ENCODE results near the gene ERVK3-1.

DNA sequence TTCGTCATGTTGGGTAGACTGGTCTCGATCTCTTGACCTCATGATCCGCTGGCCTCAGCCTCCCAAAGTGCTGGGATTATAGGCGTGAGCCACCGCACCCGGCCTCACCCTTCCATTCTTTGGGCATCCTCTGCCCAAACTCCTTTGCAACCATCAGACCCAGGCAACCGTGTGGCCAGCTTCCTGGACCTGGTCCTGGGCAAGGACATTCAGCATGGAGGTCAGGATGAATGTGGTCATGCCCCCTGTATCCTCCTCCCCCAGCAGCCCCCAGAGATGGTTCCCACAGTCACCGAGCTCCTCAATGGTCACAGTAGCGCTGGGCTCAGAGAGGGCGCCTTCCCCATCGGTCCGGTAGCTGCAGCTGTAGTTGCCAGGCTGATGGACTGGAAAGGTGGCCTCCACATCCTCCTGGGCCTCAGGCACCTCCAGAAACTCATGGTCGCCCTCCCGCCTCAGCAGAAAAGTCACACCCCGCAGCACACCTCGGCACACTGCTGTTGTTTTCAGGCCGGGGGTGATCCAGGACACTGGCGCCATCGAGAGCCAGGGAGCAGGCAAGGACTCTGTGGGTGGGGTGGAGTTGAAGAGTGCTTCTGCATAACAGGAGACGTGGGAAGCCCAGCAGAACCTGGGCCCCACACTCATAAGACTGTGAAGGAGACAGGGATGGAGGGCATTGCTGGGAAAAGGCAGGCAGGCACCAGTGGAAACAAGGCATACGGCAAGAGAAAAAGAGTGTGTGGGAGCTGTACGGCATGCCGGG is 47.0 kb downstream of the ERVK3-1 start:
- TF ChIP-seq, protein P1, sequence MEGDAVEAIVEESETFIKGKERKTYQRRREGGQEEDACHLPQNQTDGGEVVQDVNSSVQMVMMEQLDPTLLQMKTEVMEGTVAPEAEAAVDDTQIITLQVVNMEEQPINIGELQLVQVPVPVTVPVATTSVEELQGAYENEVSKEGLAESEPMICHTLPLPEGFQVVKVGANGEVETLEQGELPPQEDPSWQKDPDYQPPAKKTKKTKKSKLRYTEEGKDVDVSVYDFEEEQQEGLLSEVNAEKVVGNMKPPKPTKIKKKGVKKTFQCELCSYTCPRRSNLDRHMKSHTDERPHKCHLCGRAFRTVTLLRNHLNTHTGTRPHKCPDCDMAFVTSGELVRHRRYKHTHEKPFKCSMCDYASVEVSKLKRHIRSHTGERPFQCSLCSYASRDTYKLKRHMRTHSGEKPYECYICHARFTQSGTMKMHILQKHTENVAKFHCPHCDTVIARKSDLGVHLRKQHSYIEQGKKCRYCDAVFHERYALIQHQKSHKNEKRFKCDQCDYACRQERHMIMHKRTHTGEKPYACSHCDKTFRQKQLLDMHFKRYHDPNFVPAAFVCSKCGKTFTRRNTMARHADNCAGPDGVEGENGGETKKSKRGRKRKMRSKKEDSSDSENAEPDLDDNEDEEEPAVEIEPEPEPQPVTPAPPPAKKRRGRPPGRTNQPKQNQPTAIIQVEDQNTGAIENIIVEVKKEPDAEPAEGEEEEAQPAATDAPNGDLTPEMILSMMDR (IDR thresholded peaks at IDR 0.05) = no peak
- TF ChIP-seq POLR2A (IDR thresholded peaks at IDR 0.05) = no peak
